ENCODE data around the gene NRIP2.

DNA sequence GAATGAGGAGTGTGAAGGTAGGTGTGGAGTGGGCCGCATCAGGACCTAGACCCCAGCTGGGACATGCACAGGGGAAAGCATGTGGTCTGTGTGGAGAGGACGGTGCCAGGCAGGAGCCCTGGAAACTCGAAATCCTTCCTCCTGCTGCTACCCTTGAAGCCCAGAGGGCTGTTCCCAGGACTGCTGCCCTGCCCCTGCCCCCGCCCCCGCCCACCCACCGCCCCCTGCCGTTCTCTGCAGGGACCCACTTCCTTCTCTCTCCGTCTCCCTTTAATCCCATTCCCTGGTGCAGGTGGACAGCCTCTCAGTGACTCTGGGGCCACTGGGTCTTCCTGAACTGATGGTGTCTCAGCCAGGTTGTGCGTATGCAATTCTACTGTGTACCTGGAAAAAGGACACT lies 14.4 kb downstream of the NRIP2 start:
- TF ChIP-seq, protein P1, sequence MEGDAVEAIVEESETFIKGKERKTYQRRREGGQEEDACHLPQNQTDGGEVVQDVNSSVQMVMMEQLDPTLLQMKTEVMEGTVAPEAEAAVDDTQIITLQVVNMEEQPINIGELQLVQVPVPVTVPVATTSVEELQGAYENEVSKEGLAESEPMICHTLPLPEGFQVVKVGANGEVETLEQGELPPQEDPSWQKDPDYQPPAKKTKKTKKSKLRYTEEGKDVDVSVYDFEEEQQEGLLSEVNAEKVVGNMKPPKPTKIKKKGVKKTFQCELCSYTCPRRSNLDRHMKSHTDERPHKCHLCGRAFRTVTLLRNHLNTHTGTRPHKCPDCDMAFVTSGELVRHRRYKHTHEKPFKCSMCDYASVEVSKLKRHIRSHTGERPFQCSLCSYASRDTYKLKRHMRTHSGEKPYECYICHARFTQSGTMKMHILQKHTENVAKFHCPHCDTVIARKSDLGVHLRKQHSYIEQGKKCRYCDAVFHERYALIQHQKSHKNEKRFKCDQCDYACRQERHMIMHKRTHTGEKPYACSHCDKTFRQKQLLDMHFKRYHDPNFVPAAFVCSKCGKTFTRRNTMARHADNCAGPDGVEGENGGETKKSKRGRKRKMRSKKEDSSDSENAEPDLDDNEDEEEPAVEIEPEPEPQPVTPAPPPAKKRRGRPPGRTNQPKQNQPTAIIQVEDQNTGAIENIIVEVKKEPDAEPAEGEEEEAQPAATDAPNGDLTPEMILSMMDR (IDR thresholded peaks at IDR 0.05): no peak
- TF ChIP-seq POLR2A (IDR thresholded peaks at IDR 0.05): no peak

Data from esophagus squamous epithelium (tissue), 4 donors.